NT2/D1 (cell line): ENCODE data around the gene SKIC8.

Source experiments
- DNase-seq: peaks from one replicate; pipeline ENCODE4 v3.0.0-alpha.2; 2011; ENCODE audit warnings: low read depth, low spot score
- H3K27me3 ChIP-seq: 2 replicates; pipeline ENCODE4 v1.6.0; 2011; ENCODE audit warnings: mild to moderate bottlenecking; ENCODE audit not compliant: insufficient read length, insufficient read depth
- H3K36me3 ChIP-seq: 2 replicates; pipeline ENCODE4 v1.6.1; 2011; ENCODE audit warnings: mild to moderate bottlenecking, low read length, mixed read lengths; ENCODE audit not compliant: insufficient read depth, insufficient read length
- H3K4me1 ChIP-seq: 2 replicates; pipeline ENCODE4 v1.5.1; 2011; ENCODE audit not compliant: insufficient read depth, insufficient read length
- H3K4me3 ChIP-seq: 2 replicates; pipeline ENCODE4 v1.5.1; 2011; ENCODE audit warnings: low read depth; ENCODE audit not compliant: insufficient read length
- H3K9ac ChIP-seq: 2 replicates; pipeline ENCODE4 v1.6.0; 2011; ENCODE audit warnings: low read depth; ENCODE audit not compliant: insufficient read length
- H3K9me3 ChIP-seq: 2 replicates; pipeline ENCODE4 v1.5.1; 2011; ENCODE audit warnings: mild to moderate bottlenecking, low read length; ENCODE audit not compliant: insufficient read depth
- SUZ12 ChIP-seq: IDR thresholded peaks from 2 replicates; pipeline ENCODE4 v1.6.1; 2011; ENCODE audit not compliant: insufficient read length, insufficient read depth; ENCODE audit errors: extremely low read depth
- YY1 ChIP-seq: IDR thresholded peaks from 2 replicates; pipeline ENCODE4 v1.6.1; 2011; ENCODE audit not compliant: insufficient read length, insufficient read depth
- ZNF274 ChIP-seq: IDR thresholded peaks from 2 replicates; pipeline ENCODE4 v1.6.1; 2011; ENCODE audit warnings: mild to moderate bottlenecking, low read depth, low read length

The SKIC8 gene

DNA sequence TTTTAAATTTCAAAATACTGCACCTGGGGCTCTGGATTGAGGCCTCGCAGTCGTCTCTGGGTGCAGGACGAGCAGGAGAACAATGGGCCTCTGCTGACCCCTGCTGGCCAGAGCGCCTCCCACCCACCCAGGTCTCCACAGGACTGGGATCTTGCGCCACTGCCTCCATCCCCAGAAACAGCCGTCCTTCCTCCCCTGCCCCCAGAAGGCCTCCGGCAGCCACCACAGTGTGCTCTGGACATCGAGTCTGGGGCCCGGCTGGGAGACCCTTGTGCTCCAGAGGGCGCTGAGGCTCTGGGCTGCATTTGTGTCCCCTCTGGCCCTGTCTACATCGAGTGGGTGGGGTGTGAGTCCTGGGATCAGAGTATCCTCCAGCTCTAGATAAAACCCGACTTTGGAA is 58.4 kb downstream of the SKIC8 start:
- Histone ChIP-seq H3K9me3 (no peaks in the 10 kb centered on the region), H3K27me3 (no peaks in the 10 kb centered on the region), H3K9ac (peak overlapping the region; percentile 28), H3K36me3 (no peaks in the 10 kb centered on the region), H3K4me3 (no peak overlapping the region), H3K4me1 (peaks cover 15% of the 10 kb centered on the region)
- peak; percentile 82 for DNase-seq
- TF ChIP-seq SUZ12: no peak
- no peak for TF ChIP-seq YY1
- TF ChIP-seq ZNF274: no peak

DNA sequence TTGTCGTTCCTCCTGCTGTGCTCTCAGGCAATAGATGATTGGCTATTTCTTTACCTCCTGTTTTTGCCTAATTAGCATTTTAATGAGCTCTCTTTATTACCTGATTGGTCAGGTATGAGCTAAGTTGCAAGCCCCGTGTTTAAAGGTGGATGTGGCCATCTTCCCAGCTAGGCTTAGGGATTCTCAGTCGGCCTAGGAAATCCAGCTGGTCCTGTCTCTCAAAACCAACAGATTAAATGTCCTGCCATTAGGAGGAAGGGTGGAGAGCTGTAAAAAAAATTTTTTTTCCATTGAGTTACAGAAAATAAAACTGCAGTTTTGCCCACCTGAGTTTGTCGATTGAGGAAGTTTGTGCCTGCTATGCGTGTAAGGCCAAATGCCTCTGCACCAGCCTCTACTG is 59.6 kb downstream of the SKIC8 start:
- no peak for DNase-seq
- Histone ChIP-seq H3K9ac (no peak overlapping the region), H3K4me1 (peaks cover 19% of the 10 kb centered on the region), H3K27me3 (no peaks in the 10 kb centered on the region), H3K4me3 (no peak overlapping the region), H3K36me3 (no peaks in the 10 kb centered on the region), H3K9me3 (no peaks in the 10 kb centered on the region)
- no peak for TF ChIP-seq SUZ12
- TF ChIP-seq YY1: no peak
- TF ChIP-seq ZNF274: no peak

DNA sequence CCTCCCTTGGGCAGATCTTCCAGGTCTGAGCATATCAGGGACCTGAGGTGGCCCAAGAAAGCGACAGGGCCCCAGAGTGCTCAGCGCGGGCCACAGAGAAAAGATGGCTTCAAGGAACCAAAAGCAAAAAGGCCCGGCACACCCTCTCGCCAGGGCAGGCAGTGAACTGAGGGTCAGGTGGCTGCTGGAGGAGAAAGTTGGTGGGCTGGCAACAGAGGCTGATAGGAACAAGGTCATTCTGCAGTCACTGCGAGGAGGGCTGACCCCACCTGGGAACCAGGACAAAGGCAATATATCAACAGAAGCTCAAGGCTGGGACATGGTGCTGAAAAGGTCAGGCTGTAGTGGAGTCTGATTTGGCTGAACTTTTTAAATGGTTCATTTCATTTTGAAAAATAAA is 62.3 kb downstream of the SKIC8 start:
- Histone ChIP-seq H3K9me3 (no peaks in the 10 kb centered on the region), H3K27me3 (no peaks in the 10 kb centered on the region), H3K36me3 (no peaks in the 10 kb centered on the region), H3K4me1 (peaks cover 19% of the 10 kb centered on the region), H3K9ac (no peak overlapping the region), H3K4me3 (no peak overlapping the region)
- TF ChIP-seq ZNF274 (no peak), SUZ12 (no peak), YY1 (no peak)
- no peak for DNase-seq

DNA sequence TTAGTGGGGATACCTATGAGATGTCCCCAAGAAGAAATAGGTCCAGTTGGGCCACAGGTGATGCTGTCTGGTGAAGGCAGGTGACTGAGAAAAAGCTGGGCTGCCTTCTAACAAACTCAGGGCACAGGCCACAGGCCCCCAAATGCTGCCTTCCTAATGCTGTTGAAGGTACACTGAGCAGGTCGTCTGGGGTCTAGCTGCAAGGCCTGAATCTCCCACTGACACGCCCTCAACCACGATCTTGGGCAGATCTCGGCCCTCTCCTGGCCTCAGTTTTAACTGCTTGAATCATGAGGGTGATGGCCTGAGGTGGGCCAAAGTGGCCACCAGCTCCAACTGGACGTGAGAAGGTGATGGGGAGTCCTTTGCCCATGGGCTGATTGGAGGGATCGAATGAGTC is 62.9 kb downstream of the SKIC8 start:
- Histone ChIP-seq H3K4me3 (no peak overlapping the region), H3K27me3 (no peaks in the 10 kb centered on the region), H3K9me3 (no peaks in the 10 kb centered on the region), H3K4me1 (peaks cover 14% of the 10 kb centered on the region), H3K36me3 (no peaks in the 10 kb centered on the region), H3K9ac (no peak overlapping the region)
- TF ChIP-seq YY1: no peak
- no peak for TF ChIP-seq SUZ12
- TF ChIP-seq ZNF274: no peak
- DNase-seq: no peak

DNA sequence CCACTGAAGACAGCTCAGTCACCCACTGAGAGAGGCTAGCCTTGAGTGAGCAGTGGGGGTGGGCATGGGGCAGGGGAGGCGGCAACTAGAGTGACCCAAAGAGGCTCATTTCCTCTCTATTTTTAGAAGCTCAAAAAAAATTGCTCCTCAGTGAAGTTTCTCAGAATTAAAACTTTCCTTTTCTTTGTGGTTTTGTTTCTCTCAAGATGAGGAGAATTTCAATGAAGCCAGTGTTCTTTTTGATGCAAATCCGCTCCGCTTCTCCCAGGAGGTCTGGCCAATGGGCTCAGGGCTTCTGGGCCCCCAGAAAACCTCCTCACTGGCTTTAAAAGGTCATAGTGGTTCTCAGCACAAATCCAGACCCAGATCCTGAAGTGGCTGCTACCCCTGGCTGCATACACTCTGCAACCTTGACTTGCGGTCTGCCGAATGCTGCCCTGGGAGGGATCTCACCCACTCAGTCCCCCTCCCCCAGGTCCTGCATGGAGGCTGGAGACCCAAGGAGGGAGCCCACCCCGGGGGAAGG is 64.8 kb downstream of the SKIC8 start, which contains the start of gene ACSBG1:
ACSBG1 (minus strand) TSS at position 51 of the 526 bp plus-strand sequence. CDS start 64 bp downstream, outside the sequence.
- peak within 1 kb of the TSS; percentile 14 for H3K9ac ChIP-seq
- H3K27me3 ChIP-seq: no peaks in the 10 kb centered on the region
- H3K4me1 ChIP-seq: peaks cover 14% of the 10 kb centered on the region
- H3K4me3 ChIP-seq: no peak within 1 kb of the TSS
- H3K36me3 ChIP-seq: no peaks in the 10 kb centered on the region
- no peaks in the 10 kb centered on the region for H3K9me3 ChIP-seq
- DNase-seq: peak; percentile 78
- TF ChIP-seq YY1: no peak
- no peak for TF ChIP-seq ZNF274
- TF ChIP-seq SUZ12: no peak

DNA sequence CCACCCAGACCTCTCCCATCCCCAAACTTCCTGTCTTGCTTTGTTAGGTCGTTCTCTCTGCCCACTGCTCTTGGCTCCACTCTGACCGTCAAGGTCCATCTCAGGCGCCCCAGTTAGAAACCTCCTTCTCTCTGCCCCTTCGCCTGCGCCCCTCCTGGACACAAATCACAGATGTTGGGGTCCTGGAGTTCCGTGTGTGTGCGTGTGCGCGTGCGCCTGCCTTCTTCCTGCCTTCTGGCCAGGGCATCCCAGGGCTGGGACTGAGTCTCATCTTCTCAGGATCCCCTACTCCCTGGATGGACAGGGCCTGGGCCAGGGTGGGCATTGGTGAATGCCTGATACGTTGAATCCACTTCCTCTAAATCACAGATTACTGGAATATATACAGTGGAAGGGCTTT is 65.9 kb downstream of the SKIC8 start:
- Histone ChIP-seq H3K4me3 (no peak overlapping the region), H3K4me1 (peaks cover 14% of the 10 kb centered on the region), H3K9me3 (no peaks in the 10 kb centered on the region), H3K9ac (peak overlapping the region; percentile 1), H3K36me3 (no peaks in the 10 kb centered on the region), H3K27me3 (no peaks in the 10 kb centered on the region)
- TF ChIP-seq ZNF274 (no peak), YY1 (no peak), SUZ12 (no peak)
- DNase-seq: no peak
